Hematopoietic multipotent progenitor cell (in vitro differentiated cells): ENCODE data around the gene SAPCD2. TPM values are rescaled to one million over a fixed set of nuclear protein-coding genes. Genes with fewer than 3 reads are reported as not detected.
"Not testable (repeated sequence)": the region's sequence is repeated elsewhere in the genome, so short reads cannot be mapped to it uniquely, and the experiment has no call there.

Experiments
- DNase-seq, 3 donors: peaks; one replicate each; pipeline ENCODE4 v3.0.0-alpha.2; 2011 to 2015; ENCODE audit warnings: low read depth in 2 of 3, low spot score in 2 of 3
- total RNA-seq: library from RNA; depleted of rRNA; stranded (reverse); fragments of >200 nt; gene quantifications from one replicate; pipeline ENCODE4 v1.2.3, GENCODE V29; 2012

SAPCD2 gene
- total RNA-seq, 1 donor, result 4.8 TPM

GRCh38 chr9:137034039-137034708 is 36.2 kb downstream of the SAPCD2 start:
- peak in 2 of 3 donors; percentile 72 to 74 for DNase-seq

GRCh38 chr9:137033481-137033880 is 36.9 kb downstream of the SAPCD2 start:
- DNase-seq, result not testable (repeated sequence)

GRCh38 chr9:137032858-137033257 is 37.5 kb downstream of the SAPCD2 start:
- DNase-seq, result peak in 2 of 3 donors; percentile 69 to 77

GRCh38 chr9:137031904-137032640 is 38.3 kb downstream of the SAPCD2 start, which contains the start of gene FUT7:
TSS of gene FUT7 (minus strand) at chr9:137032088. CDS start at chr9:137031991, 97 bp downstream.
- peak in 2 of 3 donors; percentile 45 to 67 for DNase-seq

- peak in 2 of 3 donors; percentile 87 to 93 for DNase-seq
Measured at GRCh38 chr9:137030538-137031527, 39.5 kb downstream of the SAPCD2 start.

GRCh38 chr9:137030006-137030405 is 40.4 kb downstream of the SAPCD2 start:
- peak in 2 of 3 donors; percentile 50 to 52 for DNase-seq

- DNase-seq, result peak in 2 of 3 donors; percentile 63 to 73
Measured at GRCh38 chr9:137029058-137029936, 41.1 kb downstream of the SAPCD2 start.

GRCh38 chr9:137028263-137029057 is 41.9 kb downstream of the SAPCD2 start:
- DNase-seq, result peak; percentile 55 to 74 (median 69)

- no peak for DNase-seq
Measured at GRCh38 chr9:137027369-137028262, 42.7 kb downstream of the SAPCD2 start, which contains the start of gene ABCA2. TSS of gene ABCA2 (minus strand) at chr9:137028237. CDS start at chr9:137028140, 97 bp downstream.

GRCh38 chr9:137026828-137027227 is 43.5 kb downstream of the SAPCD2 start:
- no peak for DNase-seq

GRCh38 chr9:137026384-137026783 is 44.0 kb downstream of the SAPCD2 start:
- no peak for DNase-seq

- no peak for DNase-seq
Measured at GRCh38 chr9:137025517-137025966, 44.8 kb downstream of the SAPCD2 start.

GRCh38 chr9:137023583-137023991 is 46.8 kb downstream of the SAPCD2 start:
- no peak for DNase-seq

GRCh38 chr9:137023157-137023556 is 47.2 kb downstream of the SAPCD2 start:
- no peak for DNase-seq

- no peak for DNase-seq
Measured at GRCh38 chr9:137022662-137023008, 47.7 kb downstream of the SAPCD2 start.

GRCh38 chr9:137021979-137022661 is 48.2 kb downstream of the SAPCD2 start:
- DNase-seq, result peak in 2 of 3 donors; percentile 54 to 76

GRCh38 chr9:137021568-137021978 is 48.8 kb downstream of the SAPCD2 start:
- no peak for DNase-seq
